Spinal cord (tissue), 10 donors: Measurements from ENCODE around the gene KEL. TPM values are rescaled to one million over a fixed set of nuclear protein-coding genes. Genes with fewer than 3 reads are reported as not detected.

Experiments
- DNase-seq, 6 donors: peaks; one replicate each; pipeline versions ENCODE4 v3.0.0 to v3.0.0-alpha.2; 2013 to 2015; ENCODE audit warnings: low spot score in 6 of 6, low read depth in 4 of 6
- H3K27ac ChIP-seq: one replicate; pipeline ENCODE4 v1.5.1; 2013; ENCODE audit warnings: low read depth, low read length, control low read depth
- H3K27me3 ChIP-seq: one replicate; pipeline ENCODE4 v1.6.1; 2013; ENCODE audit warnings: low read length; ENCODE audit not compliant: control insufficient read depth, insufficient read depth
- H3K36me3 ChIP-seq: one replicate; pipeline ENCODE4 v1.6.1; 2013; ENCODE audit warnings: low read length; ENCODE audit not compliant: control insufficient read depth, insufficient read depth
- H3K4me1 ChIP-seq: one replicate; pipeline ENCODE4 v1.6.1; 2013; ENCODE audit warnings: low read length; ENCODE audit not compliant: control insufficient read depth, insufficient read depth
- H3K4me3 ChIP-seq: one replicate; pipeline ENCODE4 v1.5.1; 2013; ENCODE audit warnings: low read depth, low read length, control low read depth
- H3K9me3 ChIP-seq: one replicate; pipeline ENCODE4 v1.6.1; 2013; ENCODE audit warnings: low read length; ENCODE audit not compliant: control insufficient read depth, insufficient read depth
- WGBS: methylation state at CpG from one replicate; pipeline ENCODE4 v1.1.5; 2013; ENCODE audit warnings: missing lambda C conversion rate; ENCODE audit not compliant: insufficient coverage; 5-methylcytosine and 5-hydroxymethylcytosine counted together
- polyA plus RNA-seq, 2 donors: library from polyadenylated mRNA; unstranded; fragments of 120-200 nt; gene quantifications; one replicate each; pipeline ENCODE4 v1.2.1, GENCODE V29; 2013; ENCODE audit not compliant: insufficient read length in 2 of 2
- total RNA-seq, 2 donors: library from RNA; depleted of rRNA in 1 of 2; stranded (reverse); fragments of 120-200 nt in 1 of 2; fragments of >200 nt in 1 of 2; gene quantifications; one replicate each; pipeline versions ENCODE4 v1.2.3 to v1.2.4, GENCODE V29; 2013 to 2014
- donor health status: healthy.

Gene KEL
- total and polyA plus RNA-seq, 4 donors: 0.60 to 3.4 (median 1.3) TPM

- no peaks in the 10 kb centered on the region for H3K27me3 ChIP-seq
- no peaks in the 10 kb centered on the region for H3K9me3 ChIP-seq
- no peaks in the 10 kb centered on the region for H3K4me1 ChIP-seq
- 72% methylated on average over 4 of the region's 4 CpGs for WGBS
- no peak within 1 kb of the TSS for H3K4me3 ChIP-seq
- no peak within 1 kb of the TSS for H3K27ac ChIP-seq
- DNase-seq: no peak
- no peaks in the 10 kb centered on the region for H3K36me3 ChIP-seq
These were observed 28.5 kb downstream of the KEL start, which contains the start of gene TRPV5 for GRCh38 chr7:142933624-142934023. TRPV5 (minus strand) TSS chr7:142933746; CDS start chr7:142933459, 287 bp downstream.

GRCh38 chr7:142933092-142933475 is 29.1 kb downstream of the KEL start:
- Histone ChIP-seq H3K36me3 (no peaks in the 10 kb centered on the region), H3K9me3 (no peaks in the 10 kb centered on the region), H3K27me3 (no peaks in the 10 kb centered on the region), H3K4me3 (no peak overlapping the region), H3K4me1 (no peaks in the 10 kb centered on the region), H3K27ac (no peak overlapping the region)
- no peak for DNase-seq
- 92% methylated on average over 6 of the region's 7 CpGs for WGBS

GRCh38 chr7:142932386-142933091 is 29.6 kb downstream of the KEL start:
- Histone ChIP-seq H3K4me3 (no peak overlapping the region), H3K36me3 (no peaks in the 10 kb centered on the region), H3K4me1 (no peaks in the 10 kb centered on the region), H3K27me3 (no peaks in the 10 kb centered on the region), H3K9me3 (no peaks in the 10 kb centered on the region), H3K27ac (no peak overlapping the region)
- 75% methylated on average over 5 of the region's 5 CpGs for WGBS
- DNase-seq: no peak

- no peaks in the 10 kb centered on the region for H3K4me1 ChIP-seq
- no peaks in the 10 kb centered on the region for H3K27me3 ChIP-seq
- no peak overlapping the region for H3K4me3 ChIP-seq
- no peaks in the 10 kb centered on the region for H3K9me3 ChIP-seq
- no peak for DNase-seq
- no peak overlapping the region for H3K27ac ChIP-seq
- no peaks in the 10 kb centered on the region for H3K36me3 ChIP-seq
- WGBS: 98% methylated on average over 6 of the region's 11 CpGs
These were observed 31.9 kb downstream of the KEL start for GRCh38 chr7:142930126-142930730.

GRCh38 chr7:142927949-142928348 is 34.2 kb downstream of the KEL start:
- no peaks in the 10 kb centered on the region for H3K9me3 ChIP-seq
- no peaks in the 10 kb centered on the region for H3K36me3 ChIP-seq
- no peak overlapping the region for H3K4me3 ChIP-seq
- H3K4me1 ChIP-seq: no peaks in the 10 kb centered on the region
- no peak overlapping the region for H3K27ac ChIP-seq
- DNase-seq: no peak
- no peaks in the 10 kb centered on the region for H3K27me3 ChIP-seq
- 79% methylated on average over 8 of the region's 8 CpGs for WGBS

- no peak for DNase-seq
- WGBS: 65% methylated on average over 2 of the region's 7 CpGs
- H3K27me3 ChIP-seq: no peaks in the 10 kb centered on the region
- no peak overlapping the region for H3K27ac ChIP-seq
- H3K36me3 ChIP-seq: no peaks in the 10 kb centered on the region
- H3K4me1 ChIP-seq: no peaks in the 10 kb centered on the region
- H3K9me3 ChIP-seq: no peaks in the 10 kb centered on the region
- H3K4me3 ChIP-seq: no peak overlapping the region
These were observed 34.9 kb downstream of the KEL start for GRCh38 chr7:142927085-142927745.

- DNase-seq: no peak
- Histone ChIP-seq H3K27me3 (no peaks in the 10 kb centered on the region), H3K36me3 (no peaks in the 10 kb centered on the region), H3K9me3 (no peaks in the 10 kb centered on the region), H3K27ac (no peak overlapping the region), H3K4me1 (no peaks in the 10 kb centered on the region), H3K4me3 (no peak overlapping the region)
- 45% methylated on average over 7 of the region's 12 CpGs for WGBS
These were observed 36.8 kb downstream of the KEL start for GRCh38 chr7:142925413-142925812.

- H3K9me3 ChIP-seq: no peaks in the 10 kb centered on the region
- no peak overlapping the region for H3K4me3 ChIP-seq
- no peaks in the 10 kb centered on the region for H3K36me3 ChIP-seq
- H3K27me3 ChIP-seq: no peaks in the 10 kb centered on the region
- no peaks in the 10 kb centered on the region for H3K4me1 ChIP-seq
- no peak overlapping the region for H3K27ac ChIP-seq
- DNase-seq: no peak
- WGBS: 0% methylated on average over 1 of the region's 2 CpGs
These were observed 38.8 kb downstream of the KEL start for GRCh38 chr7:142923391-142923790.

GRCh38 chr7:142919656-142920055 is 42.5 kb downstream of the KEL start:
- no peak for DNase-seq
- Histone ChIP-seq H3K36me3 (no peaks in the 10 kb centered on the region), H3K27ac (no peak overlapping the region), H3K4me1 (no peaks in the 10 kb centered on the region), H3K27me3 (no peaks in the 10 kb centered on the region), H3K4me3 (no peak overlapping the region), H3K9me3 (no peaks in the 10 kb centered on the region)
- WGBS: 69% methylated on average over 3 of the region's 3 CpGs

GRCh38 chr7:142918901-142919300 is 43.3 kb downstream of the KEL start:
- no peaks in the 10 kb centered on the region for H3K4me1 ChIP-seq
- no peak overlapping the region for H3K27ac ChIP-seq
- 100% methylated on average over 1 of the region's 2 CpGs for WGBS
- no peak for DNase-seq
- no peaks in the 10 kb centered on the region for H3K27me3 ChIP-seq
- H3K9me3 ChIP-seq: no peaks in the 10 kb centered on the region
- no peaks in the 10 kb centered on the region for H3K36me3 ChIP-seq
- no peak overlapping the region for H3K4me3 ChIP-seq
